GM10266 (cell line): Measurements from ENCODE around the gene DYNC1I2.

Source experiments
- DNase-seq: peaks from one replicate; pipeline ENCODE4 v3.0.0; 2012; ENCODE audit errors: extremely low spot score
- CTCF ChIP-seq: IDR thresholded peaks from 2 replicates; pipeline ENCODE4 v1.5.1; 2012; ENCODE audit warnings: mild to moderate bottlenecking, low read depth; ENCODE audit not compliant: control insufficient read depth, insufficient read depth; ENCODE audit errors: missing control alignments

Gene DYNC1I2

GRCh38 chr2:171785450-171785849, 98.2 kb downstream of the DYNC1I2 start:
- TF ChIP-seq CTCF: no peak

DNA sequence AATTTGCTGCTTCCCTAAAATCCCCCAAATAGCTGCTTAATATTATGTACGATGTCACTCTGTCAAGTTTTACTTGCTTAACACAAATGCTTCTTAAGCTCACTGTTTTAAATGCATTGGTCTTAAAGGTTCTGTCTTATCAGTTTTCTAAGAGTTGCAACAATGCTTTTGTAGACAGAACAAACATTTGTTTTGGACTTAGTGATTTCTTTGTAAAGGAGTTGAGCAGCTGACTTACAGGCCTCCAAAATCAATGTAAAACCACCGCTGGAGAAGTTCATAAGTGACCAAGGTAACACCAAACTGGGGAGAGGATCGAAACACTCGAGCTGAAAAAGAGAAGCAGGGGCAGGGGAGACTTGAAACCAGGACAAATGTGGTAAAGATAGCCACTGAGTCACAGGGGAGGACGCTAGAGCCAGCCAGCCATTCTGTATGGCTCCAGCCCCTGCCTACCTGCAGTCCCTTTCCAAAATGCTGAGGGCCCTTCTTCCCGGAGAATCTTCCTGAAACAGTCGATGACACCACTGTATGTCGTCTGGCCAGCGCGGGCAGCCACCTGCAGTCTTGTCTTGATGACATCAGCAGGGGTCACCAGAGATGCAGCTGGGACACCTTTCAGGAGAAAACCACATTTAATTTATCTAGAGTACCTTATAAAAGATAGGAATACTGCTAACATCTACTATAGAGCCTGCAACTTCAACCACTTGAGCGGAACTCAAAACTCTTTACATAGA, 100.2 kb downstream of the DYNC1I2 start:
- DNase-seq: no peak
- no peak for TF ChIP-seq CTCF

More at GRCh38 chr2:171785450-171785849, 98.2 kb downstream of the DYNC1I2 start:
- no peak for DNase-seq

- no peak for TF ChIP-seq CTCF
- no peak for DNase-seq
Measured at GRCh38 chr2:171788316-171788993, 101.2 kb downstream of the DYNC1I2 start.

DNA sequence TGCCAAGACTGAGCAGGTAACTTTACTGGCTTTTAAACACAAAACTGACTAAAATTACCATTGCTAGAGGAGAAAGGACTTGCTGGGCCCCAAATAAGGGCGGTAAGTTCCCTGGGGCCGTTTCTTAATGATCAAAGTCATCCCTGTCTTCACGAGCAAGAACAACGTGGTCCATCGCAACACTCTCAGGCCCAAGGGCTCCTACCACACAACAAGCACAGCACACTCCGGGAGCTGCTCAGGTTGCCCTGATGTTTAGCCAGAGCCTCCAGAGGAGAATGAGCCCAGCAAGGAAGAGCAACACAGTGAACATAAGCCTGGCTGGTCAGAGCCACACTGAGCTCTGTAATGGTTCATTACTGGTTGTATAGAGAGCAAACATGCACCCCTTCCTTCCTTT, 102.7 kb downstream of the DYNC1I2 start:
- no peak for DNase-seq
- TF ChIP-seq CTCF: no peak

GRCh38 chr2:171791361-171791760, 104.1 kb downstream of the DYNC1I2 start:
- no peak for TF ChIP-seq CTCF
- no peak for DNase-seq

DNA sequence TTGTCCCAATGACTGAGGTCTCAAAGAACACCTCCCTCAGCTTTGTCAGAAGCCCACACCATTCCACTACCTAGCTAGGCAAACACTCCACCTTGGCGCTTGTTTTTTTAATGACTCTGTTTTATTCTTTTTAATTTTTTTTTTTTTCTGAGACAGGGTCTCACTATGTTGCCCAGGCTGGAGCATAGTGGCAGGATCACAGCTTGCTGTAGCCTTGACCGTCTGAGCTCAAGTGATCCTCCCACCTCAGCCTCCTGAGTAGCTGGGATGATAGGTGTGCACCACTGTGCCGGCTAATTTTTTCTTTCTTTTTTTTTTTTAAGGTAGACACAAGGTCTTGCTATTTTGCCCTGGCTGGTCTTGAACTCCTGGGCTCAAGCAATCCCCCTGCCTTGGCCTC, 104.9 kb downstream of the DYNC1I2 start:
- no peak for TF ChIP-seq CTCF
- DNase-seq: no peak

GRCh38 chr2:171792886-171793580, 105.8 kb downstream of the DYNC1I2 start:
- TF ChIP-seq CTCF: no peak

More at GRCh38 chr2:171792886-171793580, 105.8 kb downstream of the DYNC1I2 start:
- no peak for DNase-seq
